DOHH2 (cell line): ENCODE data around the gene CTIF.

ENCODE experiments used
- EZH2phosphoT487 ChIP-seq: fragments of 200-600 bp; sonication (generic); IDR thresholded peaks from 2 replicates; pipeline ENCODE4 v1.6.1; 2017; ENCODE audit warnings: borderline replicate concordance, mild to moderate bottlenecking, antibody characterized with exemption, low read length, moderate library complexity, mixed read lengths
- TF ChIP-seq, protein P1 (sequence below): fragments of 200-600 bp; sonication (generic); IDR thresholded peaks from one replicate; pipeline ENCODE4 v1.5.1; 2014; ENCODE audit warnings: antibody characterized with exemption, mild to moderate bottlenecking, low read depth, low read length; ENCODE audit not compliant: poor library complexity, severe bottlenecking

- TF ChIP-seq, protein P1, sequence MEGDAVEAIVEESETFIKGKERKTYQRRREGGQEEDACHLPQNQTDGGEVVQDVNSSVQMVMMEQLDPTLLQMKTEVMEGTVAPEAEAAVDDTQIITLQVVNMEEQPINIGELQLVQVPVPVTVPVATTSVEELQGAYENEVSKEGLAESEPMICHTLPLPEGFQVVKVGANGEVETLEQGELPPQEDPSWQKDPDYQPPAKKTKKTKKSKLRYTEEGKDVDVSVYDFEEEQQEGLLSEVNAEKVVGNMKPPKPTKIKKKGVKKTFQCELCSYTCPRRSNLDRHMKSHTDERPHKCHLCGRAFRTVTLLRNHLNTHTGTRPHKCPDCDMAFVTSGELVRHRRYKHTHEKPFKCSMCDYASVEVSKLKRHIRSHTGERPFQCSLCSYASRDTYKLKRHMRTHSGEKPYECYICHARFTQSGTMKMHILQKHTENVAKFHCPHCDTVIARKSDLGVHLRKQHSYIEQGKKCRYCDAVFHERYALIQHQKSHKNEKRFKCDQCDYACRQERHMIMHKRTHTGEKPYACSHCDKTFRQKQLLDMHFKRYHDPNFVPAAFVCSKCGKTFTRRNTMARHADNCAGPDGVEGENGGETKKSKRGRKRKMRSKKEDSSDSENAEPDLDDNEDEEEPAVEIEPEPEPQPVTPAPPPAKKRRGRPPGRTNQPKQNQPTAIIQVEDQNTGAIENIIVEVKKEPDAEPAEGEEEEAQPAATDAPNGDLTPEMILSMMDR: no peak
- no peak for TF ChIP-seq EZH2phosphoT487
Measured at GRCh38 chr18:48696218-48696617, 157.4 kb downstream of the CTIF start.
